SU-DHL-6 (cell line): ENCODE measurements around the gene SSRP1.

Experiments
- EZH2phosphoT487 ChIP-seq: fragments of 200-600 bp; sonication (generic), shearing (Covaris generic); conservative IDR thresholded peaks from 2 replicates; pipeline ENCODE4 v1.6.1; 2018; ENCODE audit warnings: mild to moderate bottlenecking, antibody characterized with exemption, low read length, moderate library complexity, mixed read lengths
- TF ChIP-seq, protein P1 (sequence below): fragments of 200-600 bp; sonication (generic); IDR thresholded peaks from one replicate; pipeline ENCODE4 v1.5.1; 2017; ENCODE audit warnings: antibody characterized with exemption, mild to moderate bottlenecking, low read length, moderate library complexity; ENCODE audit not compliant: insufficient read depth, poor library complexity, severe bottlenecking

DNA sequence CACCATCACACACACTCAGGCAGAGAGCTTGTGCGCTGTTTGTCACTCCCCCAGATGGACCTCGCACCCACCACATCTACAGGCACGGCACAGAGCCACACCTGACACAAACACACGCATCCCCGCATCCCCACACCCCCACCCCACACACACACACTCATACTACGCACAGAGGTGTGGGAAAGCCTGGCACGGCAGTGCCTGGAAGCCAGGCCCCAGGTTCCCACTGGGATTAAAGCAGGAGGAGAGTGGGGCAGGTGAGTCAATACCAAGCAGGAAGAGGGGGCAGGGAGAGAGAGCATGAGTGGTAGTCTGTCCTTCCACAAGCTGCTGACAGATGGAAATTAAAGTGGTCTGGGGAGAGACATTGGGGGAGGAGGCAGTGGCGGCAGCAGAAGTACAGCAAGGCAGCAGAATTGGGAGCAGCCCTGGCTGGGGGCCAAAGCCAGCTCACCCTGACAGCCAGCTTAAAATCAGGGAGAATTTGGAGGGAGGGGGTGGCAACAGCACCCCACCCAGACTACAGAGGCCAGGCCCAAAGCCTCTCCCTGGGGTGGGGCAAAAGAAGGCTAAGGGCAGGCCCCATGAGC, 31.6 kb downstream of the SSRP1 start:
- TF ChIP-seq, protein P1, sequence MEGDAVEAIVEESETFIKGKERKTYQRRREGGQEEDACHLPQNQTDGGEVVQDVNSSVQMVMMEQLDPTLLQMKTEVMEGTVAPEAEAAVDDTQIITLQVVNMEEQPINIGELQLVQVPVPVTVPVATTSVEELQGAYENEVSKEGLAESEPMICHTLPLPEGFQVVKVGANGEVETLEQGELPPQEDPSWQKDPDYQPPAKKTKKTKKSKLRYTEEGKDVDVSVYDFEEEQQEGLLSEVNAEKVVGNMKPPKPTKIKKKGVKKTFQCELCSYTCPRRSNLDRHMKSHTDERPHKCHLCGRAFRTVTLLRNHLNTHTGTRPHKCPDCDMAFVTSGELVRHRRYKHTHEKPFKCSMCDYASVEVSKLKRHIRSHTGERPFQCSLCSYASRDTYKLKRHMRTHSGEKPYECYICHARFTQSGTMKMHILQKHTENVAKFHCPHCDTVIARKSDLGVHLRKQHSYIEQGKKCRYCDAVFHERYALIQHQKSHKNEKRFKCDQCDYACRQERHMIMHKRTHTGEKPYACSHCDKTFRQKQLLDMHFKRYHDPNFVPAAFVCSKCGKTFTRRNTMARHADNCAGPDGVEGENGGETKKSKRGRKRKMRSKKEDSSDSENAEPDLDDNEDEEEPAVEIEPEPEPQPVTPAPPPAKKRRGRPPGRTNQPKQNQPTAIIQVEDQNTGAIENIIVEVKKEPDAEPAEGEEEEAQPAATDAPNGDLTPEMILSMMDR: no peak
- TF ChIP-seq EZH2phosphoT487: no peak
